Cortex of kidney (tissue), 1 donor: Measurements from ENCODE around the gene CTSW.

ENCODE experiments used
- DNase-seq: peaks from one replicate; lab custom pipeline; 2025; lab: John Stamatoyannopoulos, UW

The CTSW gene

DNA sequence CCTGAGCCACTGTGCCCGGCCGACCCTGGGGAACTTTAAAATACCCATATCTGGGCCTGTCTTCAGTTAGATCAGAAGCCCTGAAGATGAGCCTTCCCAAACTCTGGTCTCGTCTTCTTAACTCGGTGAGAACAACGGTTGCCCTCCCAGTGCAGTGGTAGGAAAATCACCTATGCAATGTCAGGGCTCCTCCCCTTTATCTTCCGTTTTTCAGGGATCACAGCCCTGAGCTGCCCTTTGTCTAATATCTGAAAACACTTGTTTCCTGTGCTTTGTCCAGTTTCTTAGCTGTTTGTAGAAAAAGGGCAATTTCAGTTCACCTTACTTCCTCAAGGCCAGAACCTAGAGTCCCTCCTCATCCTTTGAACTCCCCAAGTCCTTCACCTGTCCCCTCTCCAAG, 49.0 kb downstream of the CTSW start:
- no peak for DNase-seq

DNA sequence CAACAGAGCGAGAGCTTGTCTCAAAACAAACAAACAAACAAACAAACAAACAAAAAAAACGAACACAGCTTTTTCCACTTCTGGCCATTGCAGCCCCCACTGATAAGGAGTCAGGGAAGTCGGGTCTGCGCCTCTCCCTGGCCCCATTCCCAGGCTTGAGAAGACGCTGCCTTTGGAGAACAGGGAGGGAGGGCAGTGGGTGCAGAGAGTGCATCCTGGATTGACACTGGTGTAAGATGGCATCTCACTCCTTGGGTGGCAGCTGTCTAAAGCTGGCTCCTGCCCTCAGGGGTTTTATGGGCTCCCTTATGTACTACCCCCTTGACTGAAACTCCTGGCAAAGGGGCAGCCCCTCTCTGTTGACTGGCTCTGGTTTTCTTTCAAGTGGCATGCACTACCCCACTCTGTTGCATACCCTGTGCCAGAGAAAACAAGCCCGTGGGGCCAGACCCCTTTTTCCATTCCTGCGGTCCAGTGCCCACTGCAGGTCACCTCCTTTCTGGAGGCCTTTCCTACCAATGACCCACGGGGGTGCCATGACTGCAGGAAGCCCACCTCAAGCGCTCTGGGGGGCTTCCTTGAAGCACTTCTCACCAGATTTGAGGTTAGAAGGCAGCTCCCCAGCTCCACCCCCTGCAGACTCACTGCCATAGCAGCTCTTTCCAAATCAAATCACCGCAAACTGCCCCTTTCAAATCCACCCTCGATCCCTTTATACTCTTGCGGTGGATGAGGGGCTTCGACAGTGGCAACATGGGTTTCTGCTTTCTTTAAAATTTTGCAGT, 52.3 kb downstream of the CTSW start:
- DNase-seq, result no peak

- no peak for DNase-seq
These were observed 52.9 kb downstream of the CTSW start for GRCh38 chr11:65932558-65932919.
